Inflammatory macrophage treated with lipopolysaccharide for 1 hour (primary cell): Measurements from ENCODE around the gene BTF3L4.

Experiments used
- DNase-seq, 2 donors: peaks; one replicate each; pipeline ENCODE4 v3.0.0-alpha.2; 2020 to 2022

BTF3L4 gene

GRCh38 chr1:52127181-52128180, 71.4 kb downstream of the BTF3L4 start:
- peak; percentile 32 to 47 for DNase-seq

DNA sequence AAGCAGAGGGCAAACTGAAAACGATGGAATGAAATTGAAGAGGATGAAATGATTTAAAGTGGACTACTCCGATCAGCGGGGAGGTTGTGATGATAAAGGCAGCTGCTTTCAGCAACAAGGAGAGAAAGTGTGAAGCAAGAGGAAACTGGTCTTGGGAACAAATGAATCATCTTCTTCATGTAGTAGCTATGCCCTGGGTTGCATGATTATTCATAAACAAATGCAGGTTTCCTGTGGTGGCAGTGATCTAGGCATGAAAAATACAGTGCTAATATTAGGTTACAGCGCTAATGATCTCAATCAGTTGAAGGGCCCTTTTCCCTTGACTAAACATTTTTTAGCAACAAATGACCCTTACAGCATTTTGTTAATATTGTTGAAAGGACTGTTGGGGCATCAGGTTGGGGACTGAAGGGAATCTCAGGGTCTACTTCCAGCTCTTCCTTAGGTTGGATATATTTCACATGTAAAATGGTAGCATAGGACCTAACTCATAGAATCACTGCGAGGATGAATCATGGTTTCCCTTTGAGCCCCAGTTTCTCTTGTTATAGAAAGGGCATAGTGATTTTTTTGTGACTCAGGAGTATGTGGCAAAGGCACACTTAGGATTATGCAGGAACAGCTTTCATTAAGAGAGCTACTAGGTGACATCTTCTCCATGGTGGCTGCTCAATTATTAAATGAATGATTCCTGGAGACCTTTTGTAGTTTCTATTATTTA, 83.9 kb downstream of the BTF3L4 start:
- DNase-seq: peak; percentile 68 to 75
